ENCODE results near the gene RNF26. TPM values are rescaled to one million over a fixed set of nuclear protein-coding genes. Genes with fewer than 3 reads are reported as not detected.

Gene RNF26
- total RNA-seq, 1 experiment from 2014 or later = 90.6 TPM

- H3K9me3 Mint-ChIP-seq = no peaks in the 10 kb centered on the region
- peaks cover 50% of the 10 kb centered on the region for H3K4me1 Mint-ChIP-seq
- peaks cover 7% of the 10 kb centered on the region for H3K36me3 Mint-ChIP-seq
- CTCF ChIA-PET = interaction anchor here (0.6 to 10.4 kb wide), 45 partner anchors 8 to 379 kb away, joined by 3 to 387 read pairs (median 5); partner anchors contain the start of genes CBL, DPAGT1, HINFP and MCAM
- H3K27me3 Mint-ChIP-seq (ENCODE audit: low read depth) = peaks cover 59% of the 10 kb centered on the region
- DNase-seq (ENCODE audit: low spot score) = peak; percentile 53
- H3K27ac Mint-ChIP-seq = no peak within 1 kb of the TSS
- POLR2A ChIA-PET = interaction anchor here (1.3 to 3.9 kb wide), 3 partner anchors 24 to 134 kb away, joined by 3 to 35 read pairs (median 3); partner anchors contain the start of gene MCAM
- TF ChIP-seq ZNF138 (CRISPR knock-in tag; conservative IDR thresholded peaks at IDR 0.05) = no peak
- TF ChIP-seq RELA (CRISPR knock-in tag; IDR thresholded peaks at IDR 0.05; ENCODE audit: borderline replicate concordance) = no peak
- TF ChIP-seq ZNF396 (CRISPR knock-in tag; IDR thresholded peaks at IDR 0.05; ENCODE audit: borderline replicate concordance) = no peak
- 0 out of 2 replicates have a peak, but pooled peaks have one; percentile 2 for TF ChIP-seq PRDM15 (CRISPR knock-in tag; IDR thresholded peaks at IDR 0.05)
- TF ChIP-seq NR3C1 (CRISPR knock-in tag; conservative IDR thresholded peaks at IDR 0.05; ENCODE audit: low read depth) = 0 out of 2 replicates have a peak, but pooled peaks have one; percentile 0
- H3K4me3 Mint-ChIP-seq = peak within 1 kb of the TSS; percentile 58
- peak; percentile 2; the same call in 1 of the 2 replicates for ATAC-seq
Observed at GRCh38 chr11:119340335-119341221, 6.3 kb downstream of the RNF26 start, which contains the start of gene C1QTNF5. C1QTNF5 (minus strand) TSS chr11:119340883; CDS start chr11:119340397, 486 bp downstream.

- Mint-ChIP-seq H3K9me3 (no peaks in the 10 kb centered on the region), H3K4me3 (peak overlapping the region; percentile 58), H3K4me1 (peaks cover 43% of the 10 kb centered on the region), H3K27me3 (ENCODE audit: low read depth) (peaks cover 66% of the 10 kb centered on the region), H3K27ac (no peak overlapping the region), H3K36me3 (peaks cover 1% of the 10 kb centered on the region)
- ChIA-PET POLR2A (interaction anchor here (1.3 kb wide), 2 partner anchors 34 to 133 kb away, joined by 3 read pairs; no protein-coding TSS in a partner anchor), CTCF (interaction anchor here (0.7 to 10.4 kb wide), 17 partner anchors 11 to 306 kb away, joined by 3 to 387 read pairs (median 9); partner anchors contain the start of genes CBL, MCAM, THY1 and USP2)
- peak; percentile 4 for ATAC-seq
- peak; percentile 13; the same call in 1 of the 2 replicates for TF ChIP-seq PRRX2 (CRISPR knock-in tag; IDR thresholded peaks at IDR 0.05)
- no peak for TF ChIP-seq CDX4 (CRISPR knock-in tag; IDR thresholded peaks at IDR 0.05; ENCODE audit: borderline replicate concordance)
- no peak for TF ChIP-seq ZNF219 (CRISPR knock-in tag; IDR thresholded peaks at IDR 0.05; ENCODE audit: borderline replicate concordance)
- no peak for TF ChIP-seq SP1 (CRISPR knock-in tag; conservative IDR thresholded peaks at IDR 0.05)
- TF ChIP-seq MAX (CRISPR knock-in tag; IDR thresholded peaks at IDR 0.05) = 0 out of 2 replicates have a peak, but pooled peaks have one; percentile 47
- TF ChIP-seq ZBTB21 (CRISPR knock-in tag; IDR thresholded peaks at IDR 0.05; ENCODE audit: borderline replicate concordance) = 0 out of 2 replicates have a peak, but pooled peaks have one; percentile 27
- TF ChIP-seq NR1H2 (CRISPR knock-in tag; IDR thresholded peaks at IDR 0.05) = no peak
- DNase-seq (ENCODE audit: low spot score) = no peak
Observed at GRCh38 chr11:119341222-119342022, 7.1 kb downstream of the RNF26 start.

- ChIA-PET POLR2A (interaction anchor here (1.3 kb wide), 1 partner anchor 34 kb away, joined by 3 read pairs; no protein-coding TSS in a partner anchor), CTCF (interaction anchor here (1.3 to 10.4 kb wide), 7 partner anchors 15 to 133 kb away, joined by 3 to 387 read pairs (median 88); partner anchors contain the start of genes MCAM, THY1 and USP2)
- Mint-ChIP-seq H3K4me3 (no peak overlapping the region), H3K27me3 (ENCODE audit: low read depth) (peaks cover 71% of the 10 kb centered on the region), H3K27ac (no peak overlapping the region), H3K4me1 (peaks cover 37% of the 10 kb centered on the region), H3K36me3 (no peaks in the 10 kb centered on the region; the same call in 1 of the 2 replicates), H3K9me3 (no peaks in the 10 kb centered on the region)
- no peak for ATAC-seq
- DNase-seq (ENCODE audit: low spot score) = no peak
- TF ChIP-seq ZMAT4 (CRISPR knock-in tag; IDR thresholded peaks at IDR 0.05) (no peak), ZNF317 (CRISPR knock-in tag; IDR thresholded peaks at IDR 0.05; ENCODE audit: borderline replicate concordance, low read depth) (no peak), NFE2L1 (CRISPR knock-in tag; IDR thresholded peaks at IDR 0.05) (no peak), ZNF512 (CRISPR knock-in tag; IDR thresholded peaks at IDR 0.05; ENCODE audit: borderline replicate concordance) (no peak), E2F4 (CRISPR knock-in tag; IDR thresholded peaks at IDR 0.05; ENCODE audit: borderline replicate concordance, low read depth) (no peak), PRRX2 (CRISPR knock-in tag; IDR thresholded peaks at IDR 0.05) (no peak), ZBTB43 (CRISPR knock-in tag; IDR thresholded peaks at IDR 0.05) (no peak)
Observed at GRCh38 chr11:119342023-119342300, 7.6 kb downstream of the RNF26 start.
